ENCODE measurements around the gene UNC13D. TPM values are rescaled to one million over a fixed set of nuclear protein-coding genes. Genes with fewer than 3 reads are reported as not detected.

Gene UNC13D
- total and polyA plus RNA-seq, 9 of the 15 experiments (the other 6 are each of a cell fraction or from before 2014, with no cell fraction given): 0.86 to 244 (median 69.2) TPM

- TF ChIP-seq ZNF3 (CRISPR knock-in tag; IDR thresholded peaks at IDR 0.05) (no peak), RFX5 (IDR thresholded peaks at IDR 0.05; ENCODE audit: low read depth, low read length) (no peak), FOXJ2 (tag; IDR thresholded peaks at IDR 0.05) (no peak), ILF3 (IDR thresholded peaks at IDR 0.05; ENCODE audit: borderline replicate concordance) (no peak), KLF1 (tag; IDR thresholded peaks at IDR 0.05) (no peak), CXXC5 (CRISPR knock-in tag; IDR thresholded peaks at IDR 0.05) (no peak), SMARCE1 (IDR thresholded peaks at IDR 0.05) (no peak), ZNF740 (CRISPR knock-in tag; IDR thresholded peaks at IDR 0.05) (no peak; the same call in 1 of the 2 replicates), ZNF740 (tag; IDR thresholded peaks at IDR 0.05) (no peak), PHF8 (IDR thresholded peaks at IDR 0.05; ENCODE audit: borderline replicate concordance, low read length) (no peak), ILK (tag; IDR thresholded peaks at IDR 0.05; ENCODE audit: borderline replicate concordance, low read depth) (no peak), HMGN3 (IDR thresholded peaks at IDR 0.05; ENCODE audit: borderline replicate concordance, extremely low read depth, insufficient read length, low read depth, low read length) (peak; percentile 20), THRAP3 (IDR thresholded peaks at IDR 0.05; ENCODE audit: borderline replicate concordance) (no peak), BHLHE40 (IDR thresholded peaks at IDR 0.05; ENCODE audit: low read length) (no peak), BRCA1 (IDR thresholded peaks at IDR 0.05) (no peak), BRCA1 (CRISPR knock-in tag; IDR thresholded peaks at IDR 0.05) (no peak), E2F3 (CRISPR knock-in tag; IDR thresholded peaks at IDR 0.05) (no peak), ZNF24 (IDR thresholded peaks at IDR 0.05) (no peak), DDX20 (tag; IDR thresholded peaks at IDR 0.05; ENCODE audit: low read depth) (no peak), CBX3 (IDR thresholded peaks at IDR 0.05; ENCODE audit: borderline replicate concordance in 1 of 2, low read length in 2 of 2) (no peak), ZKSCAN3 (CRISPR knock-in tag; IDR thresholded peaks at IDR 0.05) (no peak), GTF2A2 (tag; IDR thresholded peaks at IDR 0.05) (no peak), ADNP (tag; IDR thresholded peaks at IDR 0.05) (no peak), PURB (CRISPR knock-in tag; IDR thresholded peaks at IDR 0.05; ENCODE audit: low read depth) (no peak), FOXO4 (CRISPR knock-in tag; IDR thresholded peaks at IDR 0.05) (no peak), DACH1 (IDR thresholded peaks at IDR 0.05; ENCODE audit: partially characterized antibody) (no peak)
- TF ChIP-seq, protein P1, sequence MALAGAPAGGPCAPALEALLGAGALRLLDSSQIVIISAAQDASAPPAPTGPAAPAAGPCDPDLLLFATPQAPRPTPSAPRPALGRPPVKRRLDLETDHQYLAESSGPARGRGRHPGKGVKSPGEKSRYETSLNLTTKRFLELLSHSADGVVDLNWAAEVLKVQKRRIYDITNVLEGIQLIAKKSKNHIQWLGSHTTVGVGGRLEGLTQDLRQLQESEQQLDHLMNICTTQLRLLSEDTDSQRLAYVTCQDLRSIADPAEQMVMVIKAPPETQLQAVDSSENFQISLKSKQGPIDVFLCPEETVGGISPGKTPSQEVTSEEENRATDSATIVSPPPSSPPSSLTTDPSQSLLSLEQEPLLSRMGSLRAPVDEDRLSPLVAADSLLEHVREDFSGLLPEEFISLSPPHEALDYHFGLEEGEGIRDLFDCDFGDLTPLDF (CRISPR knock-in tag; IDR thresholded peaks at IDR 0.05): no peak
These were observed 16.7 kb downstream of the UNC13D start (continued) for GRCh38 chr17:75827308-75828075.
